ENCODE measurements around the gene ITSN1.
"Not testable (repeated sequence)": the region's sequence is repeated elsewhere in the genome, so short reads cannot be mapped to it uniquely, and the experiment has no call there.

Gene ITSN1

GRCh38 chr21:33924766-33925100, 282.4 kb downstream of the ITSN1 start:
- Histone ChIP-seq H3K36me3 (no peaks in the 10 kb centered on the region), H3K4me3 (ENCODE audit: low read depth, low read length) (no peak overlapping the region), H3K9me3 (no peaks in the 10 kb centered on the region), H3K27me3 (no peaks in the 10 kb centered on the region), H3K4me1 (no peaks in the 10 kb centered on the region; the same call in 1 of the 2 replicates)
- no peak for TF ChIP-seq CTCF (IDR thresholded peaks at IDR 0.05; ENCODE audit: low read depth, low read length)
- DNase-seq, result peak; percentile 41

GRCh38 chr21:33926248-33926647, 283.9 kb downstream of the ITSN1 start:
- not testable (repeated sequence) for DNase-seq, H3K36me3 ChIP-seq

DNA sequence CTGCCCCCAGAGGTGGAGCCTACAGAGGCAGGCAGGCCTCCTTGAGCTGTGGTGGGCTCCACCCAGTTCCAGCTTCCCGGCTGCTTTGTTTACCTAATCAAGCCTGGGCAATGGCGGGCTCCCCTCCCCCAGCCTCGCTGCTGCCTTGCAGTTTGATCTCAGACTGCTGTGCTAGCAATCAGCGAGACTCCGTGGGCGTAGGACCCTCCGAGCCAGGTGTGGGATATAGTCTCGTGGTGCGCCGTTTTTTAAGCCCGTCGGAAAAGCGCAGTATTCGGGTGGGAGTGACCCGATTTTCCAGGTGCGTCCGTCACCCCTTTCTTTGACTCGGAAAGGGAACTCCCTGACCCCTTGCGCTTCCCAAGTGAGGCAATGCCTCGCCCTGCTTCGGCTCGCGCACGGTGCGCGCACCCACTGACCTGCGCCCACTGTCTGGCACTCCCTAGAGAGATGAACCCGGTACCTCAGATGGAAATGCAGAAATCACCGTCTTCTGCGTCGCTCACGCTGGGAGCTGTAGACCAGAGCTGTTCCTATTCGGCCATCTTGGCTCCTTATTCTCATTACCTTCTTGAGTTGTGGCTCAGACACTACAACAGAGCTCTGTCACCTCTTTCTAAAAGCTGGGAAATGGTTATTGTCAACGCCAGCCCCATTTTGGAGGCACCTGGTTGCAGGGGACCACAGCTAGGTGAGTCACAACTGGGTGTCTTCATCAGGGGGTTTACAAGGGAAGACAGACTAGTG, 288.9 kb downstream of the ITSN1 start:
- H3K27me3 ChIP-seq; DNase-seq; H3K36me3 ChIP-seq; H3K4me3 ChIP-seq (ENCODE audit: low read depth, low read length); H3K4me1 ChIP-seq; H3K9me3 ChIP-seq: not testable (repeated sequence)

More at GRCh38 chr21:33926248-33926647, 283.9 kb downstream of the ITSN1 start:
- H3K9me3 ChIP-seq; H3K27me3 ChIP-seq; H3K4me3 ChIP-seq (ENCODE audit: low read depth, low read length); H3K4me1 ChIP-seq: not testable (repeated sequence)

DNA sequence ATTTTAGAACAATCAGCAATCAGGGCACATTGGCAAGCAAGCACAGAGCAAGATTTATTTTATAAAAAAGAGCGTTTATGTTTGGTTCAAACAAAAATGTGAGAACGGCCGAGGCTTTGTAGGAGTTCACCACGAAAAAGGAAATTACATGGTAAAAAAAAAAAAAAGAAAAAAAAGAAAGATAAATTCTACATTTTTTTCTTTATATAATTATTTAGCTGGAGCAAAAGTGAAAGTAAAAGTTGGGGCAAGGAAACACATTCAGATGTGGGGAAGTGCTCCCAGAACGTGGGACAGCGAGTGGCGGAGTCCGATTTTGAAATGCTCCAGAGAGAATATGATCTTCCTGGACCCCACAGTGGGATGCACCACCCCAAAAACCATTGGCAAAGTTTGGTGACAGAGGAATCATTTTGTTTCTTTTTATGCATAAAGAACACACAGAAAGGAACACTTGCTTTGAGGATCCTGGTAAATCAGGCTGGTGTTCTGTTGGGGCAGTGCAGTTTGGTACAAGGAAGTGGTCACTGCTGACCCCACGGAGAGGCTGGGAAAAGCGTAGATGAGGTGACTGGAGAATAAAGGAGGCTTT, 289.6 kb downstream of the ITSN1 start:
- Histone ChIP-seq H3K4me3 (ENCODE audit: low read depth, low read length) (no peak overlapping the region), H3K36me3 (no peaks in the 10 kb centered on the region), H3K9me3 (no peaks in the 10 kb centered on the region), H3K4me1 (no peaks in the 10 kb centered on the region), H3K27me3 (no peaks in the 10 kb centered on the region)
- TF ChIP-seq CTCF (IDR thresholded peaks at IDR 0.05; ENCODE audit: low read depth, low read length), result no peak
- DNase-seq, result no peak

GRCh38 chr21:33932731-33933130, 290.4 kb downstream of the ITSN1 start:
- Histone ChIP-seq H3K27me3 (no peaks in the 10 kb centered on the region), H3K36me3 (no peaks in the 10 kb centered on the region), H3K9me3 (no peaks in the 10 kb centered on the region), H3K4me3 (ENCODE audit: low read depth, low read length) (no peak overlapping the region), H3K4me1 (no peaks in the 10 kb centered on the region)
- TF ChIP-seq CTCF (IDR thresholded peaks at IDR 0.05; ENCODE audit: low read depth, low read length), result no peak
- no peak for DNase-seq

GRCh38 chr21:33936301-33937038, 294.2 kb downstream of the ITSN1 start:
- H3K4me3 ChIP-seq (ENCODE audit: low read depth, low read length), result no peak overlapping the region
- no peak for DNase-seq
- no peaks in the 10 kb centered on the region for H3K4me1 ChIP-seq
- H3K9me3 ChIP-seq, result no peaks in the 10 kb centered on the region
- H3K36me3 ChIP-seq, result no peaks in the 10 kb centered on the region
- no peaks in the 10 kb centered on the region for H3K27me3 ChIP-seq
- no peak for TF ChIP-seq CTCF (IDR thresholded peaks at IDR 0.05; ENCODE audit: low read depth, low read length)

- Histone ChIP-seq H3K36me3 (no peaks in the 10 kb centered on the region), H3K27me3 (no peaks in the 10 kb centered on the region), H3K4me1 (no peaks in the 10 kb centered on the region), H3K9me3 (no peaks in the 10 kb centered on the region), H3K4me3 (ENCODE audit: low read depth, low read length) (no peak overlapping the region)
- DNase-seq, result no peak
- TF ChIP-seq CTCF (IDR thresholded peaks at IDR 0.05; ENCODE audit: low read depth, low read length), result no peak
Measured at GRCh38 chr21:33937146-33937545, 294.8 kb downstream of the ITSN1 start.
